ENCODE data around the gene DIP2A. TPM values are rescaled to one million over a fixed set of nuclear protein-coding genes. Genes with fewer than 3 reads are reported as not detected.
"Not testable (repeated sequence)": the region's sequence is repeated elsewhere in the genome, so short reads cannot be mapped to it uniquely, and the experiment has no call there.

The DIP2A gene
- total and polyA plus RNA-seq, 2 donors = 11.9 to 53.1 TPM

DNA sequence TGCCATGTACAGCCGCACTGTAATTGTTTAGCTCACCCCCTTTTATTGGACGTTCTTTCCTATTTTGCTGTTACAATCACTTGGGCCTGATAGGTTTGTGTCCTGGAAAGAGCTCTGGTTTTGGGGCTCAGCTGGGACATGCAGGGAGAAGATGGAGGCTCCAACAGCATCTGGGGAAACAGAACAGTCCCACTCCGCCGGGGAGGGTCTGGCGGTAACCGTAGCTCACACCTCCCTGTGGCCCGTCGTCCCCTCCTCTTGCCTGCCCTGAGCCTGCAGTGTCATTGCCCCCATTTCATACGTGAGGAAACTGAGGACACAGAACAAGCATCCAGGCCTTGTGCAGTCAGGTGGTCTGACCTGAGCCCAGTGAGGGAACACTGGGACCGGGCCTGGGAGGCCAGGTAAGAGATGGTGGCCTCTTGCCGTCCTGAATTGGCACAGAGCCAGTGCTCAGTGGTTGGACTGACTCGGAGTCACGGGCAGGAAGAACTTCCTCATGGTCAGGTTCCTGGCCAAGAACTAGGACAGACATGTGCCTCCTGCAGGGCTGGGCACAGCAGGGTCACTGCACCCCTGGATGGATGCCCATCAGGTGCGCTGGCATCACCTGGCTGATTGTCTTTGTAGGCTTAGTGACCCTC is 104.4 kb downstream of the DIP2A start:
- no peak overlapping the region for H3K27ac ChIP-seq (ENCODE audit: low read depth in 1 of 2, low read length in 1 of 2)
- H3K4me3 ChIP-seq (ENCODE audit: low read length in 2 of 2) = no peak overlapping the region
- H3K36me3 ChIP-seq (ENCODE audit: control insufficient read depth in 2 of 2, insufficient read depth in 2 of 2, low read length in 1 of 2) = peaks cover 67 to 80% of the 10 kb centered on the region in 2 donors
- no peaks in the 10 kb centered on the region for H3K27me3 ChIP-seq (ENCODE audit: control insufficient read depth in 2 of 2, insufficient read depth in 1 of 2, low read length in 1 of 2)
- peaks cover 0 to 43% of the 10 kb centered on the region in 2 donors for H3K4me1 ChIP-seq (ENCODE audit: control insufficient read depth in 2 of 2, insufficient read depth in 2 of 2, low read length in 2 of 2)
- no peak for DNase-seq (ENCODE audit: low read depth in 6 of 9, low spot score in 9 of 9)
- no peaks in the 10 kb centered on the region for H3K9me3 ChIP-seq (ENCODE audit: control insufficient read depth in 2 of 2, insufficient read depth in 1 of 2, low read length in 1 of 2)
- 93% methylated on average over 14 of the region's 14 CpGs for WGBS

DNA sequence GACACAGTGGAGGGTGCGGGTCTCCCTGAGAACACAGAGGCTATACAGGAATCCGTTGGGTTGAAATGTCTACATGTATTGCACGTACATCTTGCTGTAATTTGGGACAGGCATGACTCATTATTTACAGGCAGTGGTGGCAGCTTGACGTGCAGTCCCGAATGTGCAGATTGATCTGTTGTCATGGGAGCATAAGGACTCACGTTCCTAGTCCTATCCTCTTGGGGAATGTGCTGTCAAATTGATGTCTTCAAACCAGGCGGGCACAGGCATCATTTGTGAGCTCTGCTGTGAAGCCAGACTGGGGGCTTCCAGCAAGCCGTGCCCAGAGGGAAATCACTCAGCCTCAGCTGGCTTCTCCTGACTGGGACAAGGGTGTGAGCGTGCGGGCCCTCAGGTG is 105.7 kb downstream of the DIP2A start:
- peaks cover 0 to 30% of the 10 kb centered on the region in 2 donors for H3K4me1 ChIP-seq (ENCODE audit: control insufficient read depth in 2 of 2, insufficient read depth in 2 of 2, low read length in 2 of 2)
- no peaks in the 10 kb centered on the region for H3K27me3 ChIP-seq (ENCODE audit: control insufficient read depth in 2 of 2, insufficient read depth in 1 of 2, low read length in 1 of 2)
- 95% methylated on average over 10 of the region's 10 CpGs for WGBS
- H3K27ac ChIP-seq (ENCODE audit: low read depth in 1 of 2, low read length in 1 of 2) = no peak overlapping the region
- H3K9me3 ChIP-seq (ENCODE audit: control insufficient read depth in 2 of 2, insufficient read depth in 1 of 2, low read length in 1 of 2) = no peaks in the 10 kb centered on the region
- no peak overlapping the region for H3K4me3 ChIP-seq (ENCODE audit: low read length in 2 of 2)
- DNase-seq (ENCODE audit: low read depth in 6 of 9, low spot score in 9 of 9) = no peak
- peaks cover 72 to 78% of the 10 kb centered on the region in 2 donors for H3K36me3 ChIP-seq (ENCODE audit: control insufficient read depth in 2 of 2, insufficient read depth in 2 of 2, low read length in 1 of 2)

DNA sequence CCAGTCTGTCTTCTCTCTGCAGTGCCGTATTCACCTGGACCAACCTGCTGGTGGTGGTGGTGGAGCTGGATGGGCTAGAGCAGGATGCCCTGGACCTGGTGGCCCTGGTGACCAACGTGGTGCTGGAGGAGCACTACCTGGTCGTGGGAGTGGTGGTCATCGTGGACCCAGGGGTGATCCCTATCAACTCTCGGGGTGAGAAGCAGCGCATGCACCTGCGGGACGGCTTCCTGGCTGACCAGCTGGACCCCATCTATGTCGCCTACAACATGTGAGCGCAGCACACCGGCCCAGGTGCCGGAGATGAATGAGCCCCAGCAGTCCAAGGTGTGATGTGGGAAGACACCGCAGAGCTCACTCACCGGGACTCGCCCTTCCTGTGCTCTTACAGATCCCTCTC is 108.7 kb downstream of the DIP2A start:
- Histone ChIP-seq H3K36me3 (ENCODE audit: control insufficient read depth in 2 of 2, insufficient read depth in 2 of 2, low read length in 1 of 2) (peaks cover 61 to 62% of the 10 kb centered on the region in 2 donors), H3K27me3 (ENCODE audit: control insufficient read depth in 2 of 2, insufficient read depth in 1 of 2, low read length in 1 of 2) (no peaks in the 10 kb centered on the region), H3K27ac (ENCODE audit: low read depth in 1 of 2, low read length in 1 of 2) (no peak overlapping the region), H3K9me3 (ENCODE audit: control insufficient read depth in 2 of 2, insufficient read depth in 1 of 2, low read length in 1 of 2) (no peaks in the 10 kb centered on the region), H3K4me3 (ENCODE audit: low read length in 2 of 2) (no peak overlapping the region), H3K4me1 (ENCODE audit: control insufficient read depth in 2 of 2, insufficient read depth in 2 of 2, low read length in 2 of 2) (peaks cover 0 to 2% of the 10 kb centered on the region in 2 donors)
- 91% methylated on average over 15 of the region's 15 CpGs for WGBS
- DNase-seq (ENCODE audit: low read depth in 6 of 9, low spot score in 9 of 9) = no peak

DNA sequence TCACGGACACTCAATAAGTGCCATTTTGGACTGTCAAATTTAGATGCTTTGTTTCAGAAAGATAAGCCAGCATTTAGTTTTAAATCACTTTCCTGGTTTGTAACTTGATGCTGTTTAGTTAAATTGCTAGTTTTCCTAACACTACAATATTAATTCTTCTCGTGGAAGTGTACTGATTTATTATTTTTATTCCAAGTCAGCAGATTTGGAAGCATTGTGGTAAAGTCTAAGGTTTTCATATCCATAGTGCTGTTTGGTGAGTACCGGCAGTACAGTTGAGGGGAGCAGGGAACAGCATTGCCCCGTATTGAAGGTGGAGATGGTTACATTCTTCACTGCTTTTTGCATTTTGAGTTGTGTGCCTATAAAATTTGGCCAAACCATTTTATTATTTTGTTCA is 109.9 kb downstream of the DIP2A start:
- no peak for DNase-seq (ENCODE audit: low read depth in 6 of 9, low spot score in 9 of 9)
- Histone ChIP-seq H3K27me3 (ENCODE audit: control insufficient read depth in 2 of 2, insufficient read depth in 1 of 2, low read length in 1 of 2) (no peaks in the 10 kb centered on the region), H3K4me3 (ENCODE audit: low read length in 2 of 2) (no peak overlapping the region), H3K9me3 (ENCODE audit: control insufficient read depth in 2 of 2, insufficient read depth in 1 of 2, low read length in 1 of 2) (no peaks in the 10 kb centered on the region), H3K27ac (ENCODE audit: low read depth in 1 of 2, low read length in 1 of 2) (no peak overlapping the region), H3K36me3 (ENCODE audit: control insufficient read depth in 2 of 2, insufficient read depth in 2 of 2, low read length in 1 of 2) (peaks cover 51 to 57% of the 10 kb centered on the region in 2 donors), H3K4me1 (ENCODE audit: control insufficient read depth in 2 of 2, insufficient read depth in 2 of 2, low read length in 2 of 2) (no peaks in the 10 kb centered on the region)
- 96% methylated on average over 4 of the region's 4 CpGs for WGBS

DNA sequence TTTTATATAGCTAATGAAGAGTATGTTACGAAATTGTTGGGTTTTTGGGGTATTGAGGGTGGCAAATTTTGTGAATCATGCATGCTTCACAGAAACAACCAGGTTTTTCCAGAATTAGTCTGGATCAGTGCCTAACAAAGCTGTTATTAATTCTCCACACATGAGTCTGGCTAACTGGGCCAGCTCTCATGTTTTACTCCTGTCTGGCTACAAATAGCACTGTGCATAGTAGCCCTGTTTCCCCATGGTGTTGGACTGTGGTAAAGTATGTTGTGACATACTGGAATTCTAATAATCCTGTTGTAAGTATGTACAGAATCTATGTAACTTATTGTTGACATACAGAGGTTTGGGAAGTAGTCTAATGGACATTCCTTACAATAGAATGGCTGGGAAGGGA is 110.4 kb downstream of the DIP2A start:
- H3K36me3 ChIP-seq (ENCODE audit: control insufficient read depth in 2 of 2, insufficient read depth in 2 of 2, low read length in 1 of 2) = peaks cover 46 to 52% of the 10 kb centered on the region in 2 donors
- H3K27ac ChIP-seq (ENCODE audit: low read depth in 1 of 2, low read length in 1 of 2) = no peak overlapping the region
- no peak overlapping the region for H3K4me3 ChIP-seq (ENCODE audit: low read length in 2 of 2)
- no peaks in the 10 kb centered on the region for H3K27me3 ChIP-seq (ENCODE audit: control insufficient read depth in 2 of 2, insufficient read depth in 1 of 2, low read length in 1 of 2)
- WGBS = 98% methylated on average over 1 of the region's 1 CpG
- no peak for DNase-seq (ENCODE audit: low read depth in 6 of 9, low spot score in 9 of 9)
- H3K9me3 ChIP-seq (ENCODE audit: control insufficient read depth in 2 of 2, insufficient read depth in 1 of 2, low read length in 1 of 2) = no peaks in the 10 kb centered on the region
- H3K4me1 ChIP-seq (ENCODE audit: control insufficient read depth in 2 of 2, insufficient read depth in 2 of 2, low read length in 2 of 2) = no peaks in the 10 kb centered on the region

DNA sequence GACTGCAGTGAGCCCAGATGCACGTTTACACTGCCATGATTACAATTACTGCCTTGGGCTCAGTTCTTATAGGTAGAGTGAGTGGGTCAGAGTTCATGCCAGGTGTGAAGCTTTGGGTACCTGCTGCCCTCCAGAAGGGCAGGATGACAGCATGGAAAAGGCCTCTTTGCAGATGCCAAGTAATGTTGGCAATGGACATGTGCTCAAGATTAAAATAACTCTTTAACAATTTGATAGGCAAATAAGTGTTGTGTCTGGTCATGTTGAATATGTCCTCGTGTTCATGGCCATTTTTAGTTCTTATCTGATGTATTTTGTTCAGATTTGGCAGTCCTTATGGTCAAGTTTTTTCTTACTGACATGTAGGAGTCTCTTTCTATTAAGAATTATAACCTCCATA is 111.4 kb downstream of the DIP2A start:
- Histone ChIP-seq H3K4me3 (ENCODE audit: low read length in 2 of 2) (no peak overlapping the region), H3K27ac (ENCODE audit: low read depth in 1 of 2, low read length in 1 of 2) (no peak overlapping the region), H3K4me1 (ENCODE audit: control insufficient read depth in 2 of 2, insufficient read depth in 2 of 2, low read length in 2 of 2) (no peaks in the 10 kb centered on the region), H3K27me3 (ENCODE audit: control insufficient read depth in 2 of 2, insufficient read depth in 1 of 2, low read length in 1 of 2) (no peaks in the 10 kb centered on the region), H3K9me3 (ENCODE audit: control insufficient read depth in 2 of 2, insufficient read depth in 1 of 2, low read length in 1 of 2) (no peaks in the 10 kb centered on the region), H3K36me3 (ENCODE audit: control insufficient read depth in 2 of 2, insufficient read depth in 2 of 2, low read length in 1 of 2) (peaks cover 39 to 45% of the 10 kb centered on the region in 2 donors)
- WGBS = 94% methylated on average over 2 of the region's 2 CpGs
- no peak for DNase-seq (ENCODE audit: low read depth in 6 of 9, low spot score in 9 of 9)

DNA sequence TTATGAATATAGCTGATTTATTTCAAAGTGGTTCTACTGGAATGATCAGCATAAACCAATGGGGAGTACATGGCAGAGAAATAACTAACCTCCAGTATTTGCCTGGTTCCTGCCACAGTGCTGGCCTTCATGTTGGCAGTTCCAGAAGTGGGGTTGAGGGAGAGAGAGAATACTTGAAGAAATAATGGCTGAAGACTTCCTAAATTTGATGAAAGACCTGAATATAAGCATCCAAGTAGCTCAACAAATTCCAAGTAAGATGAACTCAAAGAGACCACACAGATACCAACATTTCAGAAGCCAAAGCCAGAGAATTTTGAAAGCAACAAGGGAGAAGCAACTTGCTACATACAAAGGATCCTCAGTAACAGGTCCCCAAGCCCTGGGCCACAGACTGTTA is 111.9 kb downstream of the DIP2A start:
- Histone ChIP-seq H3K27ac (ENCODE audit: low read depth in 1 of 2, low read length in 1 of 2) (no peak overlapping the region), H3K9me3 (ENCODE audit: control insufficient read depth in 2 of 2, insufficient read depth in 1 of 2, low read length in 1 of 2) (no peaks in the 10 kb centered on the region), H3K27me3 (ENCODE audit: control insufficient read depth in 2 of 2, insufficient read depth in 1 of 2, low read length in 1 of 2) (no peaks in the 10 kb centered on the region), H3K36me3 (ENCODE audit: control insufficient read depth in 2 of 2, insufficient read depth in 2 of 2, low read length in 1 of 2) (peaks cover 34 to 42% of the 10 kb centered on the region in 2 donors), H3K4me1 (ENCODE audit: control insufficient read depth in 2 of 2, insufficient read depth in 2 of 2, low read length in 2 of 2) (no peaks in the 10 kb centered on the region), H3K4me3 (ENCODE audit: low read length in 2 of 2) (no peak overlapping the region)
- no peak for DNase-seq (ENCODE audit: low read depth in 6 of 9, low spot score in 9 of 9)

DNA sequence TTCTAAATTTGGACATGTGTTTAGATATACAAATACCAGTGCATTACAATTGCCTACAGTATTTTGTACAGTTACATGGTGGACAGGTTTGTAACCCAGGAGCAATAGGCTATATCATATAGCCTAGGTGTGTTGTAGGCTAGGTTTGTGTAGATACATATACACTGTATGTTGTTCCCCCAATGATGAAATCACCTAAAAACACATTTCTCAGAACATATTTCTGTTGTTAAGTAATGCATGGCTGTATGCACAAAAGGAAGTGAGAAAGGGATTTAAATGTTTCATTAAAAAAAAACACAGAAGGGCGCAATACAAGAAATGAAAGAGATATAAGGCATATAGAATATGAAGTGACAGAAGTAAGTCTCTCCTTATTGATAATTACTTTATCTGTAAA is 114.2 kb downstream of the DIP2A start:
- Histone ChIP-seq H3K36me3 (ENCODE audit: control insufficient read depth in 2 of 2, insufficient read depth in 2 of 2, low read length in 1 of 2) (peaks cover 11 to 23% of the 10 kb centered on the region in 2 donors), H3K9me3 (ENCODE audit: control insufficient read depth in 2 of 2, insufficient read depth in 1 of 2, low read length in 1 of 2) (no peaks in the 10 kb centered on the region), H3K27ac (ENCODE audit: low read depth in 1 of 2, low read length in 1 of 2) (no peak overlapping the region), H3K4me1 (ENCODE audit: control insufficient read depth in 2 of 2, insufficient read depth in 2 of 2, low read length in 2 of 2) (no peaks in the 10 kb centered on the region), H3K4me3 (ENCODE audit: low read length in 2 of 2) (no peak overlapping the region), H3K27me3 (ENCODE audit: control insufficient read depth in 2 of 2, insufficient read depth in 1 of 2, low read length in 1 of 2) (no peaks in the 10 kb centered on the region)
- 96% methylated on average over 1 of the region's 1 CpG for WGBS
- DNase-seq (ENCODE audit: low read depth in 6 of 9, low spot score in 9 of 9) = no peak

DNA sequence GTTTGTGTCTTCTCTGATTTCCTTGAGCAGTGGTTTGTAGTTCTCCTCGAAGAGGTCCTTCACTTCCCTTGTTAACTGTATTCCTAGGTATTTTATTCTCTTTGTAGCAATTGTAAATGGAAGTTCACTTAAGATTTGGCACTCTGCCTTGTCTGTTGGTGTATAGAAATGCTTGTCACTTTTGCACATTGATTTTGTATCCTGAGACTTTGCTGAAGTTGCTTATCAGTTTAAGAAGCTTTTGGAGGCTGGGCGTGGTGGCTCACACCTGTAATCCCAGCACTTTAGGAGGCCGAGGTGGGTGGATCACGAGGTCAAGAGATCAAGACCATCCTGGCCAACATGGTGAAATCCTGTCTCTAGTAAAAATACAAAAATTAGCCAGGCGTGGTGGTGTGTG is 119.1 kb downstream of the DIP2A start:
- peaks cover 1 to 10% of the 10 kb centered on the region in 2 donors for H3K9me3 ChIP-seq (ENCODE audit: control insufficient read depth in 2 of 2, insufficient read depth in 1 of 2, low read length in 1 of 2)
- H3K27me3 ChIP-seq (ENCODE audit: control insufficient read depth in 2 of 2, insufficient read depth in 1 of 2, low read length in 1 of 2); H3K4me1 ChIP-seq (ENCODE audit: control insufficient read depth in 2 of 2, insufficient read depth in 2 of 2, low read length in 2 of 2); DNase-seq (ENCODE audit: low read depth in 6 of 9, low spot score in 9 of 9); H3K4me3 ChIP-seq (ENCODE audit: low read length in 2 of 2); H3K27ac ChIP-seq (ENCODE audit: low read depth in 1 of 2, low read length in 1 of 2): not testable (repeated sequence)
- 95% methylated on average over 5 of the region's 5 CpGs for WGBS
- peaks cover 0 to 12% of the 10 kb centered on the region in 2 donors for H3K36me3 ChIP-seq (ENCODE audit: control insufficient read depth in 2 of 2, insufficient read depth in 2 of 2, low read length in 1 of 2)
